HUES6 (cell line): ENCODE data around the gene GRIN1.

Experiments
- H3K27ac ChIP-seq: 2 replicates; pipeline ENCODE4 v1.7.0; 2013; ENCODE audit warnings: low read depth, mild to moderate bottlenecking, low read length, inconsistent platforms
- H3K27me3 ChIP-seq: 2 replicates; pipeline ENCODE4 v1.6.1; 2013; ENCODE audit warnings: low read length; ENCODE audit not compliant: control insufficient read depth, insufficient read depth
- H3K36me3 ChIP-seq: 2 replicates; pipeline ENCODE4 v1.6.1; 2013; ENCODE audit warnings: low read length; ENCODE audit not compliant: control insufficient read depth, insufficient read depth
- H3K4me1 ChIP-seq: 2 replicates; pipeline ENCODE4 v1.6.1; 2013; ENCODE audit warnings: low read length; ENCODE audit not compliant: control insufficient read depth, insufficient read depth
- H3K4me3 ChIP-seq: 2 replicates; pipeline ENCODE4 v1.5.1; 2013; ENCODE audit warnings: low read depth, low read length
- H3K9ac ChIP-seq: one replicate; pipeline ENCODE4 v1.6.1; 2013; ENCODE audit warnings: mild to moderate bottlenecking, low read length
- H3K9me3 ChIP-seq: 2 replicates; pipeline ENCODE4 v1.6.1; 2013; ENCODE audit warnings: low read depth, low read length; ENCODE audit not compliant: control insufficient read depth, insufficient read depth

GRIN1 gene

DNA sequence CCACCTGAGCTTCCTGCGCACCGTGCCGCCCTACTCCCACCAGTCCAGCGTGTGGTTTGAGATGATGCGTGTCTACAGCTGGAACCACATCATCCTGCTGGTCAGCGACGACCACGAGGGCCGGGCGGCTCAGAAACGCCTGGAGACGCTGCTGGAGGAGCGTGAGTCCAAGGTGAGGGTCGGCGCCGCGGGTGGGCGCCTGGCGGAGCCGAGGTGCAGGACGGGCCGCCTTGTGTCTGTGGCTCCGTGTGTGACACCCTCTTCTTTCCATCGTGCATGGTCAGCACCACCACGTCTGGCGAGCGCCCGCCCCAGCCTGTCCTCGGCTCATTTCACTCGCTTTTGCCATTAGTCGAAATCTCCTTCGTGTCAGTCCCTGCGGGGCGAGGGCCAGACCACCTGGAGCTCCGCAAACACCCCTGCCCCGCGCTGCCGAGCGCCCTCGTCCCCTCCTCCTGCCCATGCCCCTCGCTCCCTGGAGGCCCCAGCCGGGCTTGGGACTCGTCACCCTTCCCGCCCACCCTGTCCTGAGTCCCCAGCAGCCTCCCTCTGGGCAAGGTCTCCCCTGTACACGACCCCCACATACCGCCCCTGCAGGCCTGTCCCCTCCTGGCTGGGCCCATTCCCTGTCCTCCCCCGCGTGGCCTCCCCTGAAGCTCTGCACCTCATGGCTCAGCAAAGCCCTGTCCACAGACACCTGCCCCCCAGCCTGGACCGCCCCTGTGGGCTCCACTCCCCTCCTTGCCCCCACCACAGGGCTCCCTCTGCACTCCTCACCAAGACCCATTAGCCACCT lies 7.0 kb downstream of the GRIN1 start:
- H3K4me1 ChIP-seq = peaks cover 11% of the 10 kb centered on the region
- peaks cover 71% of the 10 kb centered on the region for H3K27me3 ChIP-seq
- H3K27ac ChIP-seq = no peak overlapping the region
- H3K9me3 ChIP-seq = no peaks in the 10 kb centered on the region
- H3K36me3 ChIP-seq = no peaks in the 10 kb centered on the region
- no peak overlapping the region for H3K9ac ChIP-seq
- H3K4me3 ChIP-seq = no peak overlapping the region

DNA sequence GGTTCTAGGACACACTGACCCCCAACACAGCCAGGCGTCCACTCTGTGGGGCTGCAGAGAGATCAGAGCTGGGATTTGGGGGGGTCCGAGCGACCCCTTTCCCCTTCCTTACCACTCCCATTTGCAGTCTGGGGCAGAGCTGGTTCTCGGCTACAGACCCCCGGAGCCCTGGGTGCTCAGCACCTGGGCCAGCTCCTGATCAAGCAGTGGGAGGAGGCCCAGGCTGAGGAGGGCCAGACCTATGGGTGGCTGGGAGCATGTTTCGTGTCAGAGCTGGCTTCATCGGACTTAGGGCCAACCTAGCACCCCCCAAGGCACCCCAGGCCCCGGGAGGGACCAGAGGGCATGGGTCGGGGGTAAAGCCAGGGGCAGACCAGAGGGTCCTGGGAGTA lies 7.6 kb downstream of the GRIN1 start:
- Histone ChIP-seq H3K4me1 (peaks cover 11% of the 10 kb centered on the region), H3K4me3 (no peak overlapping the region)

DNA sequence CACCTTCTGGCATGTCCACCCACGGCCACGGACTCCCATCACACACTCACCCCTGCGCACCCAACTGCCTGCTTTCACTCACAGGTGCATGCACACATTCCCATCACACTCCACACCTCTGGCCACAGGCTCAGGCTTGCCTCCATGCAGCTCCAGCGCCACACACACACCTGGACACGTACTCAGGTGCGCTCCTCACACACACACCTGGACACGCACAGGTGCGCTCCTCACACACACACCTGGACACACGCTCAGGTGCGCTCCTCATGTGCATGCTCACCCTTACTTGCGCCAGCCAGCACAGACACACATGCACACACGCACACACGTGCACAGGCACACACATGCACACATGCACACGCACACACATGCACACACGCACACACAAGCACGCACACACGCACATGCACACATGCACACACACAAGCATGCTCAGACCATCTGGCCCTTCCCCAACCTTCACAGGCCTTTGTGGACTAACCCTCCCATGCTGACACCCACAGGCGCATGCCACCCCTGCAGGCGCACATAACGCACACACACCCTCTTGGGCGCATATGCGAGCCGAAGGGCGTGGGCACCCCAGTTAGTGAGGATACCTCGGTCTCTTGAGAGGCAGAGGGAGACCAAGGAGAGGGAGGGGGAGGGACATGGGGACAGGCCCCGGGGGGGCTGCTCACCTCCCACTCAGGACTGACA lies 8.3 kb downstream of the GRIN1 start:
- Histone ChIP-seq H3K9ac (no peak overlapping the region), H3K9me3 (no peaks in the 10 kb centered on the region), H3K36me3 (no peaks in the 10 kb centered on the region), H3K27ac (no peak overlapping the region), H3K27me3 (peaks cover 58% of the 10 kb centered on the region), H3K4me1 (peaks cover 11% of the 10 kb centered on the region), H3K4me3 (no peak overlapping the region)

More for the DNA sequence above, 7.6 kb downstream of the GRIN1 start:
- no peak overlapping the region for H3K9ac ChIP-seq
- H3K9me3 ChIP-seq = no peaks in the 10 kb centered on the region
- peaks cover 65% of the 10 kb centered on the region for H3K27me3 ChIP-seq
- no peak overlapping the region for H3K27ac ChIP-seq
- H3K36me3 ChIP-seq = no peaks in the 10 kb centered on the region

DNA sequence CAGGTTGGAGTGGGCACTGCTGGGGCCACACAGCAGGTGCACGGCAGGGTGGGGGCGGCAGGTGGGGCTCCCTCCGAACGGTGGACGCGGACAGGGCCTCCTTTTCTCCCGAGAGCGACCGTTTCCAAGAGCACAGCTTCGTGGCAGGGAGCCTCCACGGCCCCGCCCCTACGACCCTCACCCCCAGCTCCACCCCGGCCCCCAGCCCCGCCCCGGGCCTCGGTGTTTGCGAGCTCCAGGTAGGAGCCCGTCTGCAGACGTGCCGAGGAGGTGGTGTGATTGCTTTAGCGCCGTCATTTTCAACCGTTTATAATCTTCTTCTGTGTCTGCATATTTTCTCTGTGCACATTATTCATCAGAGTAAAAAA lies 8.8 kb downstream of the GRIN1 start:
- peaks cover under 1% of the 10 kb centered on the region; the same call in 1 of the 2 replicates for H3K9me3 ChIP-seq
- no peaks in the 10 kb centered on the region for H3K36me3 ChIP-seq
- no peak overlapping the region for H3K9ac ChIP-seq
- peaks cover 11% of the 10 kb centered on the region for H3K4me1 ChIP-seq
- no peak overlapping the region for H3K27ac ChIP-seq
- H3K27me3 ChIP-seq = peaks cover 53% of the 10 kb centered on the region
- no peak overlapping the region for H3K4me3 ChIP-seq

DNA sequence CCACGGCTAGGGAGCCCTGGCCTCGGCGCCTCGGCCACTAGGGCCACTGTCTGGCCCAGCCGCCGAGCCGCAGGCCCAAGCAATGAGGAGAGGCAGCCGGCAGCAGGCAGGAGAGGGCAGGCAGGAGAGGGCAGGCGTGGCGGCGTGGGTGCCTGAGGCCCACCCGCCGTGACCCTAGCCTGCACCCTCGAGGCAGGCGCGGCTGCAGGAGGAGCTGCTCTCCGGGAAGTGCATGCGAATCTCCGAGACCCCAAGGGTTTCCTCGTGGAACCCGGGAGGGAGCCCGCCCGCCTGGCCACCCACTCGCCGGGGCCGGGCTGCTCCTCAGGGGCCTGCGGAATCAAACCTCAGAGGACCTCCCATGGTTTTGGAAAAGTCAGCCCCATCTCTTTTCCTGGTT lies 9.3 kb downstream of the GRIN1 start:
- H3K4me1 ChIP-seq = peaks cover 11% of the 10 kb centered on the region
- H3K27ac ChIP-seq = no peak overlapping the region
- H3K9ac ChIP-seq = no peak overlapping the region

DNA sequence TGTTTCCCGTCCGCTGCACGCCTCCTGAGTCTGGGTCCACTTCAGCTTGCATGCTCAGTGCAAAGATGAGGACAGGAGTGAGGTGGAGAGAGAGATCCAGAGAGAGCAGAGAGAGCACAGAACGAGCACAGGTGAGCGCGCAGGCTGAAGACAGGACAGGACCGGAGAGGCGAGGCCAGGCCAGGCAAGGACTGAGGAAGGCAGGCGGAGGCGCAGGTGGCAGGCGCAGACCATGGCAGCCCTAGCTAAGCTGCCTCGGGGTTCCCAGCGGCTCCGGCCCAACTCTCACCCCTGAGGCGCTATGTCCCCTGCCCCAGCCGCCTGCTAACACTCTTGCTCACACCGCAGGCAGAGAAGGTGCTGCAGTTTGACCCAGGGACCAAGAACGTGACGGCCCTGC lies 9.7 kb downstream of the GRIN1 start:
- no peak overlapping the region for H3K27ac ChIP-seq
- peaks cover 7% of the 10 kb centered on the region; the same call in 1 of the 2 replicates for H3K9me3 ChIP-seq
- no peak overlapping the region for H3K9ac ChIP-seq
- H3K27me3 ChIP-seq = peaks cover 44% of the 10 kb centered on the region
- H3K36me3 ChIP-seq = no peaks in the 10 kb centered on the region
- peaks cover 11% of the 10 kb centered on the region for H3K4me1 ChIP-seq
- no peak overlapping the region for H3K4me3 ChIP-seq

More for the DNA sequence above, 9.3 kb downstream of the GRIN1 start:
- Histone ChIP-seq H3K27me3 (peaks cover 48% of the 10 kb centered on the region), H3K36me3 (no peaks in the 10 kb centered on the region), H3K4me3 (no peak overlapping the region), H3K9me3 (peaks cover 5% of the 10 kb centered on the region; the same call in 1 of the 2 replicates)

DNA sequence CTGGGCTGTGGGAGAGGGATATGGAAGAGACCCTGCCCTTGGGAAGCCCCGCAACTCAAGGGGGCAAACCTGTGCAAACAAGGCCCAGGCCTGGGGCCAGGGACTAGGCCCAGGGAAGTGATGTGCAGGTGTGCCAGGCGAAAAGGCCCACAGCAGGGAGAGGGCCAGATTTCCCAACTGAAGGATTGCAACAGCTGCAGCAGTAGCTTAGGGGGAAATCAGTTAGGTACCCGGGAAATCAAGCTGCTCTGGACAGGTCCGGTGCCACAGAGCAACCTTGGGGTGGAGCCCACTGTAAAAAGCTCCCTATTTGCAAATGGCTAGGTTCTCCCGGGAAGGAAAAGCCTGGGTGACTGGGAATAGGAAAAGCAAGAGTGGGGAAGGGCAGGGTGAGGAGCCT lies 10.4 kb downstream of the GRIN1 start:
- no peak overlapping the region for H3K4me3 ChIP-seq
- H3K27me3 ChIP-seq = peaks cover 38% of the 10 kb centered on the region
- H3K27ac ChIP-seq = no peak overlapping the region
- H3K9ac ChIP-seq = no peak overlapping the region
- H3K9me3 ChIP-seq = peaks cover 7% of the 10 kb centered on the region; the same call in 1 of the 2 replicates
- H3K4me1 ChIP-seq = peaks cover 11% of the 10 kb centered on the region
- H3K36me3 ChIP-seq = no peaks in the 10 kb centered on the region

DNA sequence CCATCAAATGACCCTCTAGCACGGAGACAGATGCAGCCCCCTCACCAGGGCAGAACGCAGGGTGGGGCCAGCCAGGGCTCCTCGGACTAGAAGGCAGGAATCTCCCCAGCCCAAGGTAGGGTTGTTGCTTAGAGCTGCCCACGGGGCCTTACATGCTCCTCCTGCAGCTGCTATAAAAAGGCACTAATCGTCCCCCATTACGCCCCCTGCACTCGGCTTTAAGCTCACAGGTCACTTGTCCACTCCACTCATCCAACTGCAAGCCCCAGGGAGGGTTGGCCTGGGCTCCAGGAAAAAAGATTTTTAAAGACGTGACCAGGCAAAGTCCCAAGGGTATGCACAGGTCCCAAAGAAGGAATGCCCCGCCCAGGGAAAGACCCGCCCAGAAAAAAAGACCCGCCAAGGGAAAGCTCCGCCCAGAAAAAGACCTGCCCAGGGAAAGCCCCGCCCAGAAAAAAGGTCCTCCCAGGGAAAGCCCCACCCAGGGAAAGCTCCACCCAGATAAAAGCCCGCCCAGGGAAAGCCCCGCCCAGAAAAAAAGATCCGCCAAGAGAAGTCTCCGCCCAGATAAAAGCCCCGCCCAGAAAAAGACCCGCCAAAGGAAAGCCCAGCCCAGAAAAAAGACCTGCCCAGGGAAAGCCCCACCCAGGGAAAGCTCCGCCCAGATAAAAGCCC lies 11.1 kb downstream of the GRIN1 start:
- Histone ChIP-seq H3K27ac (no peak overlapping the region), H3K4me1 (peaks cover 11% of the 10 kb centered on the region), H3K27me3 (peaks cover 44% of the 10 kb centered on the region), H3K9ac (no peak overlapping the region), H3K9me3 (peaks cover 7% of the 10 kb centered on the region; the same call in 1 of the 2 replicates), H3K4me3 (peak overlapping the region; percentile 37), H3K36me3 (no peaks in the 10 kb centered on the region)

DNA sequence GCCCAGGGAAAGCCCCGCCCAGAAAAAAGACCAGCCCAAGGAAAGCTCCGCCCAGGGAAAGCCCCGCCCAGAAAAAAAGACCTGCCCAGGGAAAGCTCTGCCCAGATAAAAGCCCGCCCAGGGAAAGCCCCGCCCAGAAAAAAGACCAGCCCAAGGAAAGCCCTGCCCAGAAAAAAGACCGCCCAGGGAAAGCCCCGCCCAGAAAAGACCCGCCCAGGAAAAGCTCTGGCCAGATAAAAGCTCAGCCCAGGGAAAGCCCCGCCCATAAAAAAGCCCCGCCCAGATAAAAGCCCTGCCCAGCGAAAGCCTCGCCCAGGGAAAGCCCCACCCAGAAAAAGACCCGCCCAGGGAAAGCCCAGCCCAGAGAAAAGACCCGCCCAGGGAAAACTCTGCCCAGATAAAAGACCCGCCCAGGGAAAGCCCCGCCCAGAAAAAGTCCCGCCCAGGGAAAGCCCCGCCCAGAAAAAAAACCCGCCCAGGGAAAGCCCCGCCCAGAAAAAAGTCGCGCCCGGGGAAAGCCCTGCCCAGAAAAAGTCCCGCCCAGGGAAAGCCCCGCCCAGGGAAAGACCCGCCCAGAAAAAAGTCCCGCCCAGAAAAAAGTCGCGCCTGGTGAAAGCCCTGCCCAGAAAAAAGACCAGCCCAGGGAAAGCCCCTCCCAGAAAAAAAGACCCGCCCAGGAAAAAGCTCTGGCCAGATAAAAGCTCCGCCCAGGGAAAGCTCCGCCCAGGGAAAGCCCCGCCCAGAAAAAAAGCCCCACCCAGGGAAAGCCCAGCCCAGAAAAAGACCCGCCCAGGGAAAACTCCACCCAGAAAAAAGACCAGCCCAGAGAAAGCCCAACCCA lies 11.9 kb downstream of the GRIN1 start:
- Histone ChIP-seq H3K27ac (no peak overlapping the region), H3K27me3 (peaks cover 48% of the 10 kb centered on the region), H3K4me3 (no peak overlapping the region), H3K9me3 (peaks cover 7% of the 10 kb centered on the region; the same call in 1 of the 2 replicates), H3K36me3 (no peaks in the 10 kb centered on the region), H3K4me1 (peaks cover 11% of the 10 kb centered on the region), H3K9ac (no peak overlapping the region)

DNA sequence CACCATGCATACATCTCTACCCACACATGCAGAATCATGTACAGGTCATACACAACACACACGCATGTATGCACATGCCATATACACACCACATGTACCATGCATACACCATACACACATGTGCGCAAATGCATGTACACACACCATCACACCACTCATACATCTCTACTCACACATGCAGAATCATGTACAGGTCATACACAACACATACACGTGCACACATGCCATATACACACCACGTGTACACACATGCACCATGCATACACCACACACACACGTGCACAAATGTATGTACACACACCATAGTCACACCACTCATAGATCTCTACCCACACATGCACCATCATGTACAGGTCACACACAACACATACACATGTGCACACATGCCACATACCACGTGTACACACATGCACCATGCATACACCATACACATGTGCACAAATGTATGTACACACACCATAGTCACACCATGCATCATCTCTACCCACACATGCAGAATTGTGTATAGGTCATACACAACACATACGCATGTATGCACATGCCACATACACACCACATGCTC lies 14.0 kb downstream of the GRIN1 start:
- peaks cover 12% of the 10 kb centered on the region for H3K4me1 ChIP-seq
- H3K27me3 ChIP-seq = peaks cover 53% of the 10 kb centered on the region
- no peak overlapping the region for H3K9ac ChIP-seq
- H3K9me3 ChIP-seq = peaks cover 7% of the 10 kb centered on the region; the same call in 1 of the 2 replicates
- no peaks in the 10 kb centered on the region for H3K36me3 ChIP-seq
- no peak overlapping the region for H3K4me3 ChIP-seq
- H3K27ac ChIP-seq = no peak overlapping the region
